Transverse colon (tissue), 4 donors: ENCODE measurements around the gene DYNLRB1. TPM values are rescaled to one million over a fixed set of nuclear protein-coding genes. Genes with fewer than 3 reads are reported as not detected.
A peak's percentile ranks its signal among the peaks of the same experiment; 100 is the strongest.

ENCODE experiments used
- DNase-seq: peaks from one replicate; pipeline ENCODE4 v3.0.0-alpha.2; 2019
- H3K27ac ChIP-seq, 4 donors: fragments of 200-600 bp; sonication (generic); 2 replicates each; pipeline ENCODE4 v1.5.1; 2016 to 2018; ENCODE audit warnings: inconsistent platforms in 4 of 4
- H3K27me3 ChIP-seq: fragments of 200-600 bp; sonication (generic); 2 replicates; pipeline ENCODE4 v1.5.1; 2017; ENCODE audit warnings: inconsistent platforms
- H3K36me3 ChIP-seq, 4 donors: fragments of 200-600 bp; sonication (generic); 2 replicates each; pipeline ENCODE4 v1.5.1; 2017 to 2019; ENCODE audit warnings: inconsistent platforms in 4 of 4
- H3K4me1 ChIP-seq, 4 donors: fragments of 200-600 bp; sonication (generic); 2 replicates each; pipeline ENCODE4 v1.5.1; 2017 to 2020; ENCODE audit warnings: inconsistent platforms in 4 of 4
- H3K4me3 ChIP-seq, 4 donors: fragments of 200-600 bp; sonication (generic); 1 replicate in 1 of 4; 2 replicates in 3 of 4; pipeline versions ENCODE4 v1.5.1 to v1.6.1; 2017 to 2019; ENCODE audit warnings: inconsistent platforms in 4 of 4
- H3K9me3 ChIP-seq, 2 donors: fragments of 200-600 bp; sonication (generic); 2 replicates each; pipeline ENCODE4 v1.5.1; 2017 to 2019; ENCODE audit warnings: inconsistent platforms in 2 of 2
- EP300 ChIP-seq: sonication (generic); formaldehyde crosslinking; IDR thresholded peaks from one replicate; pipeline ENCODE4 v1.6.1; 2017; ENCODE audit warnings: antibody characterized with exemption, low read depth
- POLR2A ChIP-seq: fragments of 450-650 bp; IDR thresholded peaks from one replicate; pipeline ENCODE4 v1.6.1; 2016; ENCODE audit warnings: antibody characterized with exemption, mild to moderate bottlenecking, moderate library complexity
- POLR2AphosphoS5 ChIP-seq, 3 donors: sonication (generic); formaldehyde crosslinking; IDR thresholded peaks; one replicate each; pipeline ENCODE4 v1.6.1; 2016; ENCODE audit warnings: antibody characterized with exemption in 3 of 3
- WGBS, 2 donors: methylation state at CpG; one replicate each; pipeline ENCODE4 v1.1.5; 2018; ENCODE audit warnings: low coverage in 1 of 2; 5-methylcytosine and 5-hydroxymethylcytosine counted together
- in situ Hi-C, 4 donors: fragments of 200-750 bp; cut with MboI; loops; one replicate each; pipeline versions ENCODE4 v1.15.0 to v1.15.1; 2017; ENCODE audit warnings: low sequenced_read_pairs in 3 of 4, low pct_ligation_motif_present in 1 of 4, low pct_unique_long_range_greater_than_20kb in 1 of 4
- intact Hi-C: fragments of 100-400 bp; cut with DNase I; formaldehyde crosslinking; loops from one replicate; pipeline ENCODE4 v1.15.1; 2023; ENCODE audit warnings: low total_unique reads
- total RNA-seq, 4 donors: library from RNA; depleted of rRNA; stranded (reverse); fragments of >200 nt; gene quantifications; one replicate each; pipeline ENCODE4 v1.1.0, GENCODE V29; 2016
- TF ChIP-seq, protein P1 (sequence below), 5 experiments: fragments of 200-600 bp in 3 of 5; fragments of 450-650 bp in 2 of 5; sonication (generic) in 3 of 5; IDR thresholded peaks; 1 replicate in 2 of 5; 2 replicates in 3 of 5; pipeline ENCODE4 v1.5.1; 2016 to 2017; ENCODE audit warnings: antibody characterized with exemption in 5 of 5, inconsistent platforms in 3 of 5, mild to moderate bottlenecking in 2 of 5, moderate library complexity in 1 of 5

The DYNLRB1 gene
- total RNA-seq, 4 donors from 2014 or later: 80.8 to 178 (median 120) TPM

DNA sequence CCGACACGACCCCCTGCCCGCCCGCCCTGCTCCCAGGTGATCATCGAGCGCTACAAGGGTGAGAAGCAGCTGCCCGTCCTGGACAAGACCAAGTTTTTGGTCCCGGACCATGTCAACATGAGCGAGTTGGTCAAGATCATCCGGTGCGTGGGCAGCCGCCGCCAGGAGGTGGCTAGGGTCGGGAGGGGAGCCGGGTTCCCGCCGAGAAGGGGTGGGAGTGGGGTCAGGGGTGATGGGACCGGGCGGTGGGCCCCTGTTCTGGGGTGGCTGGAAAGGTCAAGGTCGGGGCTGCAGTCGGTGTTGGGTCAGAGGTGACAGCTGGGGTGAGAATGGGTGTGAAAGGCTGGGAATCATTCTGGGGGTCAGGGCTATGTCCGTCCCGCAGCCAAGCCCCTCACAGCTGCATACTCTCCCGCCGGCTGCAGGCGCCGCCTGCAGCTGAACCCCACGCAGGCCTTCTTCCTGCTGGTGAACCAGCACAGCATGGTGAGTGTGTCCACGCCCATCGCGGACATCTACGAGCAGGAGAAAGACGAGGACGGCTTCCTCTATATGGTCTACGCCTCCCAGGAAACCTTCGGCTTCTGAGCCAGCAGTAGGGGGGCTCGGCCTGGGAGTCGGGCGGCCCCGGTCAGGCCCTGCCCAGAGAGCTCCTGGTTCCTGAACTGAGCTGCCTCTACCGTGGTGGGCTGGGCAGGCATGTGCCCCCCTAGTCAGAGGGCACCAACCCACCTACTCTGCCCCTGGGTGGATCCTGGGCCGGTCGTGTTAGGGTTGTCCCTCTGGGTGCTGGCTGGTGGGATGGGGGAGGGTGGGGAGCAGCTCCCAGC is 43.3 kb downstream of the DYNLRB1 start:
- Histone ChIP-seq H3K36me3 (no peaks in the 10 kb centered on the region), H3K27ac (peak overlapping the region; percentile 84 to 93 (median 90)), H3K4me1 (peaks cover 0 to 15% (median 9%) of the 10 kb centered on the region in 4 donors), H3K9me3 (no peaks in the 10 kb centered on the region), H3K27me3 (no peaks in the 10 kb centered on the region), H3K4me3 (peak overlapping the region; percentile 44 to 78 (median 60))
- intact Hi-C loops: no loop called here
- WGBS, 2 donors: 58% methylated on average over 24 of the region's 43 CpGs; no CpG with 5 or more reads in 1 of the 2 donors
- TF ChIP-seq, protein P1, sequence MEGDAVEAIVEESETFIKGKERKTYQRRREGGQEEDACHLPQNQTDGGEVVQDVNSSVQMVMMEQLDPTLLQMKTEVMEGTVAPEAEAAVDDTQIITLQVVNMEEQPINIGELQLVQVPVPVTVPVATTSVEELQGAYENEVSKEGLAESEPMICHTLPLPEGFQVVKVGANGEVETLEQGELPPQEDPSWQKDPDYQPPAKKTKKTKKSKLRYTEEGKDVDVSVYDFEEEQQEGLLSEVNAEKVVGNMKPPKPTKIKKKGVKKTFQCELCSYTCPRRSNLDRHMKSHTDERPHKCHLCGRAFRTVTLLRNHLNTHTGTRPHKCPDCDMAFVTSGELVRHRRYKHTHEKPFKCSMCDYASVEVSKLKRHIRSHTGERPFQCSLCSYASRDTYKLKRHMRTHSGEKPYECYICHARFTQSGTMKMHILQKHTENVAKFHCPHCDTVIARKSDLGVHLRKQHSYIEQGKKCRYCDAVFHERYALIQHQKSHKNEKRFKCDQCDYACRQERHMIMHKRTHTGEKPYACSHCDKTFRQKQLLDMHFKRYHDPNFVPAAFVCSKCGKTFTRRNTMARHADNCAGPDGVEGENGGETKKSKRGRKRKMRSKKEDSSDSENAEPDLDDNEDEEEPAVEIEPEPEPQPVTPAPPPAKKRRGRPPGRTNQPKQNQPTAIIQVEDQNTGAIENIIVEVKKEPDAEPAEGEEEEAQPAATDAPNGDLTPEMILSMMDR (IDR thresholded peaks at IDR 0.05): no peak
- TF ChIP-seq POLR2A (no peak), EP300 (no peak), POLR2AphosphoS5 (IDR thresholded peaks at IDR 0.05) (no peak)
- in situ Hi-C loops: loop anchor here in 2 of 4 donors (25.0 kb wide), 1 partner anchor 153 kb away; the partner anchor contains the start of gene TP53INP2 (in 2 of the 2)
- no peak for DNase-seq

- TF ChIP-seq, protein P1 (IDR thresholded peaks at IDR 0.05): no peak
- TF ChIP-seq POLR2A: no peak
- no peak for TF ChIP-seq POLR2AphosphoS5 (IDR thresholded peaks at IDR 0.05)
- no peak for TF ChIP-seq EP300
- H3K9me3 ChIP-seq: no peaks in the 10 kb centered on the region
- peak overlapping the region; percentile 84 to 93 (median 90) for H3K27ac ChIP-seq
Measured at GRCh38 chr20:34560141-34560523, 43.9 kb downstream of the DYNLRB1 start.

DNA sequence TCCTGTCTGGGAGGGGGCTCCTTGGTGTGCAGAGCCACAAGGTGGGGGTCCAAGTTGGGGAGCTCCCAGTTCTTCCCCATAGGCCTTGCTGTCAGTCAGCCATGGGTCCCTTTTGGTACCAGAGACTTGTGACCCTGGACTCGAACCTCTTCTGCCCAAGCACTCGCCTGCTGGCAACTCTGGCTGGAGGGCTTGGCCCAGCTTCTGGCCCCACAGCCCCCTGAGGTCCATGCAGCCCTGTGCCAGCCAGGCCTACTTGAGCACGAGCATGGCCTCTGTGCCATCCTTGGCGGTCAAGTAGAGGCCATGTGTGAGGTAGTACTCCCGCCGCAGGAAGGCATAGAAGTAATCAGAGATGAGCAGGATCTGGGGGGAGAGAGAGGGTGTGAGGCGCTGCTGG is 44.4 kb downstream of the DYNLRB1 start:
- no peaks in the 10 kb centered on the region for H3K9me3 ChIP-seq
- H3K4me3 ChIP-seq: no peak overlapping the region
- DNase-seq: no peak
- peaks cover 0 to 15% (median 9%) of the 10 kb centered on the region in 4 donors for H3K4me1 ChIP-seq
- H3K27me3 ChIP-seq: no peaks in the 10 kb centered on the region
- intact Hi-C loops: no loop called here
- no peak overlapping the region for H3K27ac ChIP-seq
- TF ChIP-seq POLR2A (no peak), POLR2AphosphoS5 (IDR thresholded peaks at IDR 0.05) (no peak), EP300 (no peak)
- TF ChIP-seq, protein P1 (IDR thresholded peaks at IDR 0.05): no peak
- WGBS, 2 donors: 95% methylated on average over 7 of the region's 7 CpGs; no CpG with 5 or more reads in 1 of the 2 donors
- in situ Hi-C loops: loop anchor here in 2 of 4 donors (25.0 kb wide), 1 partner anchor 152 kb away; the partner anchor contains the start of gene TP53INP2 (in 2 of the 2)
- H3K36me3 ChIP-seq: no peaks in the 10 kb centered on the region

More at GRCh38 chr20:34560141-34560523, 43.9 kb downstream of the DYNLRB1 start:
- 81% methylated on average over 12 of the region's 12 CpGs; no CpG with 5 or more reads in 1 of the 2 donors for WGBS, 2 donors
- Histone ChIP-seq H3K4me3 (no peak overlapping the region), H3K36me3 (no peaks in the 10 kb centered on the region), H3K27me3 (no peaks in the 10 kb centered on the region), H3K4me1 (peaks cover 0 to 15% (median 9%) of the 10 kb centered on the region in 4 donors)
- in situ Hi-C loops: loop anchor here in 2 of 4 donors (25.0 kb wide), 1 partner anchor 152 kb away; the partner anchor contains the start of gene TP53INP2 (in 2 of the 2)
- no peak for DNase-seq
- intact Hi-C loops: no loop called here

DNA sequence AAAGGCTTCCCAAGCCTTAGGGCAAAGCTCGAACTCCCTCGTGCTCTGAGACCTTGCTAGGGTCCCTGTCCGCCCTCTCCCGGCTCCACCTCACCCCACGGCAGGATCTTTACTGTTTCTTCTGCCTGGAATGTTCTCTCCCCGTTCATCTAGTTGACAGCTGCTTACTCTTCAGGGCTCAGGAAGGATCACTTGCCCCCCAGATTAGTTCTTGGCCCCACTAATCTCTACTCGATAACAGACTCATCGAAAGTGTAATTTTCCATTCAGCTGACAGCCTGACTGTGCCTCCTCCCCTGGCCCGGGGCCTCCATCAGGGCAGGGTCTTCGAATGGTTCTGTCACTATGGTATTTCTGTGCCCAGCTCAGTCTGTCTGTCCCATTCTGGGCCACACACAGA is 45.4 kb downstream of the DYNLRB1 start:
- TF ChIP-seq, protein P1 (IDR thresholded peaks at IDR 0.05): no peak
- TF ChIP-seq POLR2AphosphoS5 (IDR thresholded peaks at IDR 0.05) (no peak), EP300 (no peak), POLR2A (no peak)
- intact Hi-C loops (no loop called here), in situ Hi-C loops (loop anchor here in 2 of 4 donors (25.0 kb wide), 1 partner anchor 151 kb away; the partner anchor contains the start of gene TP53INP2 (in 2 of the 2))
- no peaks in the 10 kb centered on the region for H3K27me3 ChIP-seq
- no peak for DNase-seq
- no peaks in the 10 kb centered on the region for H3K9me3 ChIP-seq
- H3K4me1 ChIP-seq: peaks cover 0 to 15% (median 9%) of the 10 kb centered on the region in 4 donors
- WGBS, 2 donors: 87 to 89% methylated on average over 10 of the region's 10 CpGs
- H3K36me3 ChIP-seq: no peaks in the 10 kb centered on the region
- H3K27ac ChIP-seq: no peak overlapping the region
- H3K4me3 ChIP-seq: no peak overlapping the region
